Nucleus accumbens (tissue), 56 donors: ENCODE data around the gene GRIK1.
A peak's percentile ranks its signal among the peaks of the same experiment; 100 is the strongest.

Experiments
- DNase-seq, 56 donors: peaks; one replicate each; lab custom pipeline; 2025; lab: John Stamatoyannopoulos, UW

The GRIK1 gene

GRCh38 chr21:29504751-29505321 lies 435.0 kb downstream of the GRIK1 start:
- no peak for DNase-seq

- no peak for DNase-seq
Observed at GRCh38 chr21:29501451-29501850, 438.3 kb downstream of the GRIK1 start.

- DNase-seq: peak in 15 of 56 donors; percentile 1 to 52 (median 22)
Observed at GRCh38 chr21:29499734-29500343, 440.0 kb downstream of the GRIK1 start.

- no peak for DNase-seq
Observed at GRCh38 chr21:29499229-29499628, 440.6 kb downstream of the GRIK1 start.

GRCh38 chr21:29496337-29496736 lies 443.5 kb downstream of the GRIK1 start:
- DNase-seq: no peak

GRCh38 chr21:29490016-29490415 lies 449.8 kb downstream of the GRIK1 start:
- DNase-seq: no peak

- DNase-seq: peak in 13 of 56 donors; percentile 1 to 30 (median 11)
Observed at GRCh38 chr21:29487154-29487553, 452.6 kb downstream of the GRIK1 start.
